Epithelial cell of esophagus (primary cell): ENCODE measurements around the gene MEG3.

Source experiments
- DNase-seq: peaks from one replicate; pipeline ENCODE4 v3.0.0; 2010; ENCODE audit warnings: low read depth
- H3K4me3 ChIP-seq: 2 replicates; pipeline ENCODE4 v1.5.1; 2011; ENCODE audit warnings: mild to moderate bottlenecking, low read length, control low read depth
- CTCF ChIP-seq: IDR thresholded peaks from 2 replicates; pipeline ENCODE4 v1.5.1; 2011; ENCODE audit warnings: low read depth, mild to moderate bottlenecking, low read length, control low read depth, inconsistent platforms; ENCODE audit not compliant: insufficient read depth; ENCODE audit errors: missing control alignments

MEG3 gene

GRCh38 chr14:100844421-100844820 is 18.5 kb downstream of the MEG3 start:
- H3K4me3 ChIP-seq = no peak overlapping the region
- no peak for TF ChIP-seq CTCF
- DNase-seq = no peak

GRCh38 chr14:100844846-100845245 is 18.9 kb downstream of the MEG3 start:
- no peak for TF ChIP-seq CTCF
- DNase-seq = no peak
- H3K4me3 ChIP-seq = no peak overlapping the region

- H3K4me3 ChIP-seq = no peak overlapping the region
- DNase-seq = no peak
- no peak for TF ChIP-seq CTCF
Observed at GRCh38 chr14:100845341-100845740, 19.4 kb downstream of the MEG3 start.

- DNase-seq = no peak
- H3K4me3 ChIP-seq = no peak overlapping the region
- no peak for TF ChIP-seq CTCF
Observed at GRCh38 chr14:100846309-100846859, 20.5 kb downstream of the MEG3 start.

- DNase-seq = no peak
- TF ChIP-seq CTCF = no peak
- H3K4me3 ChIP-seq = no peak overlapping the region
Observed at GRCh38 chr14:100849115-100849781, 23.3 kb downstream of the MEG3 start.

- peak; percentile 68 for TF ChIP-seq CTCF
- DNase-seq = peak; percentile 45
Observed at GRCh38 chr14:100850841-100851585, 25.1 kb downstream of the MEG3 start.

GRCh38 chr14:100851586-100851916 is 25.6 kb downstream of the MEG3 start:
- no peak for TF ChIP-seq CTCF
- DNase-seq = no peak
- no peak overlapping the region for H3K4me3 ChIP-seq

More at GRCh38 chr14:100850841-100851585, 25.1 kb downstream of the MEG3 start:
- H3K4me3 ChIP-seq = no peak overlapping the region
